NCI-H128 (cell line): ENCODE data around the gene VEGFA.

ENCODE experiments used
- DNase-seq: peaks from one replicate; lab custom pipeline; 2025; ENCODE audit not compliant: unreplicated experiment; lab: John Stamatoyannopoulos, UW

VEGFA gene

GRCh38 chr6:43769526-43770371 lies at the start of gene VEGFA:
VEGFA (plus strand) TSS chr6:43770211.
- peak; percentile 81 for DNase-seq

DNA sequence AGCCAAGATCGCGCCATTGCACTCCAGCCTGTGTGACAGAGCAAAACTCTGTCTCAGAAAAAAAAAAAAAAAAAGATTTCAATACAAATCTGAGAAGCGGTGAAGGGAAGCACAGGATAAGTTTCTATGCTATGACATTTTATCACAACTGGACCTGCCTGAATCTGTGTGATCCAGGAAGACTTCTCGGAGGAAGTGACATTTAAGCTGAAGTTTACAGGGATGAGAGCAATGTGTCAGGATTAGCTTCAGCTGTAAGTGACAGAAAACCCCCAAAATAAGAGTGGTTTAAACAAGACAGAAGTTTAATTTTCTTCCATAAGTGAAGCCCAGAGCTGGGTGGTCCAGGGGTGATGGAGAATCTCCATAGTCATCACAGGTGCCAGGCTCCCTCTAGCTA lies 49.0 kb upstream of the VEGFA start:
- no peak for DNase-seq

DNA sequence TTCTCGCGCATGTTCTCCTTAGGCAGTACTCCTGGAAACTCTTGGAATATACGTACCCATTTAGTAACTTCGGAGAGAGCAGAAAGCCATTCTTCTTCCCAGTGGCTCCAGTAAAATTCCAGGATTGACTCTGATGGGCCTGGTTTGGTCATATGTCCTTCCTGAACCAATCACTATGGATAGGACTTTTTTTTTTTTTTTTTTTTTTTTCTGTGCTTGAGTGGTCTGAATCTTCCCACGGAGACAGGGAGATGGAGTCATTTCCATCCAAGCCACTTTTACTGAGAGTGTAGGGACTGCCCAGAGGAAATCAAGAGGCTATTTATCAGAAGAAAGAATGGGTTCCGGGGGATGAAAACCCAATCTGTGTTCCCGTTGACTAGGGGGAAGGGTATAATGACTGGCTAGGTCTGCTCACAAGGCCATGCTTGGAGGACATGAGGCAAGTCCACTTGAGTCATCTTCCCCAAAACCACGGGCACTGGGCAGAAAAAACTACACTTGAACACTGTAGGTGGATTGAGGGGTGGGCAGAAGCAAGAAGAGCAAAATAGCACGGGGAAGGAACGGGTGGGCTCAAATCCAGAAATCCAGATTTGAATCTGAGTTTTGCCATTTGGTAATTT lies 47.0 kb upstream of the VEGFA start:
- no peak for DNase-seq

GRCh38 chr6:43723737-43724295 lies 46.2 kb upstream of the VEGFA start:
- DNase-seq, result peak; percentile 8

DNA sequence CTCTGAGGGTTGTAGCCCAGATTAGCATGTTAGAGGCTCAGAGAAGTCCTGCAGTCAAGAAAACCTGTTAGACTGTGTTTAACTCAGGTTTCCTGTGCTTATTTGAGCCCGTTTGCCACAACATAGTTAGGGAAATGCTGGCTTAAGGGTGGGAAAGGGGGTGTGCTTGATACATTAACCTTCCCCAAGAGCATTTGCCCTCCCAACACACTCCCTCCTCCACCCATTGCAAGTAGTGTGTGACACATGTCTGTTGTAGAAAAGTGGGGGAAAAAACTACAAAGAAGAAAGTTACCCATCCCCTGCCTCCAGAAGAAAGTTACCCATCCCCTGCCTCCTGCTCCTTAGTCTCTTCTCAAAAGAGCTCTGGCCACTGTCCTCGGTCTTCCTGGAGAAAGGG lies 45.7 kb upstream of the VEGFA start:
- DNase-seq, result no peak

DNA sequence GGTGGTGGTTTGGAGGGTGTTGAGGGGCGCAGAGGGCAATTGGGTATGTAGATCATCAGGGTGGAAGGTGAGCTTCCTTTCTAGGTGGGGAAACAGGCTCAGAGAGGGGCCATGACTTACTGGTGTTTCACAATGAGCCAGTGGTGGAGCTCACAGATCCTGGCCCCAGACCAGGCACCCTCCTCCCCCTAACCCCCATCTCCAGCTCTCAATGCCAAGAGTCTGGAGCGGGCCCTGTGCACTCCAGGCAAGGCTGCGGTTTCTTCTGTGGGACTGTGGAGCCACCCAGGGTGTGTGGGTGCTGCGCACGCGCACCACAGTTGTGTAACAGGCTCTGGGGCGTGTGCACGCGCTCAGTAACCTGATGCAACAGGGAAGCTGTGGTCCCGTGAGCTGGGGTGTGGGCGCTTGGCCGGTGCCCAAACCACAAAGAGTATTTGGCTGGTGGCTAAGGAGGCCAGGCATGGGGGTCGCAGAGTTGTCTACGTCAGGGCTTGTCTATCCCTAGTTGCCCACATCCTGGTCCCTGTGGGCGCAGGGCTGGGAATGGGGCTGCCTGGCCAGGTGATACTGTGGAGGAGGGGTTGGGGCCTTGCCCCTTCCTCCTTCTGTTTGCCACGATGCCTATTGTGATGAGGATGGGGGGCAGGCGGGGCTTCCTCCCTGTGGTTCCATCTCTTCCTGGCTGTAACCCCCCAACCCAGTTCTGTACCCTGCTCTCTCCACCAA lies 44.9 kb upstream of the VEGFA start:
- DNase-seq, result peak; percentile 91

GRCh38 chr6:43725643-43726580 lies 44.1 kb upstream of the VEGFA start:
- no peak for DNase-seq

- no peak for DNase-seq
Measured at GRCh38 chr6:43727634-43728033, 42.4 kb upstream of the VEGFA start.

GRCh38 chr6:43728586-43728985 lies 41.4 kb upstream of the VEGFA start:
- DNase-seq, result no peak

DNA sequence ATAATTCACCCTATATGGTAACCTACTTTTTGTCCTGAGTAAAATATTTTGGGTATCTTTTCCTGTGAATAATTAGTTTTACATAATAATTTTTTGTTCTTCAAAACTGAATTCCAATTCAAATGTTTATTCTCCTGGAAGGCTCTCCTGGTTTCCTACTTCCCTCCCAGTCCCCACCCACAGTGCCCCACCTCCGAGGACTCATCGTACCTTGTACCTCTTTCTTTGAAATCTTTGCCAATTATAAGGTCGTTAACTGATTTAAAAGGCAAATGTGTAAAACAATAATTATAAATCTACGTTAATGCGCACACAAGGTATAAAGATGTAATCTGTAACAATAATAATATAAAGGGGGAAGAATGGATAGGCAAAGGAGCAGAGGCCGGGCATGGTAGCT lies 40.5 kb upstream of the VEGFA start:
- no peak for DNase-seq

DNA sequence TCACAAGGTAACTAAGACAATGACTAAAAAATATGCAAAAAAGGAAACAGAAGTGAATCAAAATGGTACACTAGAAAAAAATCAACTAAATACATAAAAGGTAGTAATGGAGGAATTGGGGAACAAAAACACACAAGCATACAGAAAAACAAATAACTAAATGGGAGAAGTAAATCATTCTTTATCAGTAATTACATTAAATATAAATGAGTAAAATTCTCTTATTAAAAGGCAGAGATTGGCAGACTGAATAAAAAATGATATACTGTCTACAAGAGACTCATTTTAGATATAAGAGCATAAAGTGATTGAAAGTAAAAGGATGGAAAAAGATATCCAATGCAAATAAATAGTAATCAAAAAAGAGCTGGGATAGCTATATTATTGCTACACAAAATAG lies 39.4 kb upstream of the VEGFA start:
- no peak for DNase-seq

DNA sequence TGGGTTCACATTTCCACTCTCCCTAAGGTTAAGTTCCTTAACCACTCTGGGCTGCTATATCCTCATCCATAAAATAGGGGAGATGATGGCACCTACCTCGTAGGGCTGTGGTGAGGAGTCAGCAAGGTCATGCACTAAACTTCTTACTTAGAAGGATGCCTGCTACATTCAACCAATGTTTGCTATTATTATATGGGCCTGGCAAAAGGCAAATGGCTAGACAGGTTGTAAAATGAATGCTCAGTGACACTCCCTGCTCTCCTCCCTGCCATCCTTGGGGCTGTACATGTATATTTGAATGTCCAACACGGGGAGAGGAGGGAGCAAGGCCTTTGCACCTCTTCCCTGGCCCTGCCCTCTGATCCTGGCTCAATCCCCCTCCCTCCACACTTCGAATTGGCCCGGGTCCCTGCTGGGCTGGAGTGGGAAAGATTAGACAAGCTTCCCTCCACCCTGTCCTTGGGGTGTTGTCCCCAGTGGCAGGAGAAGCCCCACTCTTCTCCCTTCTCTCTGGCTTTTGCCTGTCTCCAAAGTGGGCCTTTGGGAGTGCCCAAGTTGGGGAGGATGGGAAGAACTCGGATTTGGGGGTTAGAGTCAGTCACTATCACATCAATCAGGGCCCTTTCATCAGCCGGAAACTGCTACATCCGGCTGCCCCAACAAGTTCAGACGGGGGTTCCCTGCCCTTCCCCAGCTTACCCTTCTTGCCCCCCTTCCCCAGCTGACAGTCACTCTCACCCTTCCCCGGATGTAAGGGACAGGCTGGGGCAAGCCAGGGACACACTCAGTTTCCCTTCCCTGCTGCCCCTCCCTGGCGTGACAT lies 36.3 kb upstream of the VEGFA start:
- no peak for DNase-seq

GRCh38 chr6:43734294-43734665 lies 35.7 kb upstream of the VEGFA start:
- no peak for DNase-seq

- no peak for DNase-seq
Measured at GRCh38 chr6:43735642-43736199, 34.3 kb upstream of the VEGFA start.

DNA sequence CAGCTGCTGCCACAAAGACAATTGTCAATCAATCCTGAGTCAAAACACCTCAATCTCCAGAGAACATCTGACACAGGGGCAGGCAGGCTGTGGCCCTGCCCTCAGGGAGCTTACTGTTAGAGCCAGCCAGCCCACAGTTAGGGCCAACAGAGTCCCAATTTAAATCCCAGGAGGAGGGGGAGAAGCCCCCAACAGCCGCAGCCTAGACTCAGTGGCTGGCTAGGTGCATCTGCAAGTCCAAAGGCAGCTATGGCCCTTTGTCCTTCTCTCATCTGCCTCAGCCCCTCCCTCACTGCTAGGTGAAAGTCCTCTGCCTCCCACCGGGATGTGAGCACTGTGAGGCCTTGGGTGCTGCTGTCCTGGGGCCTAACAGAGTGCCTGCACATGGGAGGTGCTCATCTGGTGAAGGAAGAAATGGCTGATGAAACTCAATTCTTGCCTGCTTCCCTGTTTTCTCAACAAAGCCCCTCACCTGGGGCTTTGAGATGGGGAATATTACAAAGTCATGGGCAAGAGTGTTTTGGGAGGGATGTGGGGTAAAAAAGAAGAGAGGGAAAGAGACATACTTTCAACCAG lies 33.7 kb upstream of the VEGFA start:
- DNase-seq, result no peak

GRCh38 chr6:43736844-43737243 lies 33.2 kb upstream of the VEGFA start:
- no peak for DNase-seq

DNA sequence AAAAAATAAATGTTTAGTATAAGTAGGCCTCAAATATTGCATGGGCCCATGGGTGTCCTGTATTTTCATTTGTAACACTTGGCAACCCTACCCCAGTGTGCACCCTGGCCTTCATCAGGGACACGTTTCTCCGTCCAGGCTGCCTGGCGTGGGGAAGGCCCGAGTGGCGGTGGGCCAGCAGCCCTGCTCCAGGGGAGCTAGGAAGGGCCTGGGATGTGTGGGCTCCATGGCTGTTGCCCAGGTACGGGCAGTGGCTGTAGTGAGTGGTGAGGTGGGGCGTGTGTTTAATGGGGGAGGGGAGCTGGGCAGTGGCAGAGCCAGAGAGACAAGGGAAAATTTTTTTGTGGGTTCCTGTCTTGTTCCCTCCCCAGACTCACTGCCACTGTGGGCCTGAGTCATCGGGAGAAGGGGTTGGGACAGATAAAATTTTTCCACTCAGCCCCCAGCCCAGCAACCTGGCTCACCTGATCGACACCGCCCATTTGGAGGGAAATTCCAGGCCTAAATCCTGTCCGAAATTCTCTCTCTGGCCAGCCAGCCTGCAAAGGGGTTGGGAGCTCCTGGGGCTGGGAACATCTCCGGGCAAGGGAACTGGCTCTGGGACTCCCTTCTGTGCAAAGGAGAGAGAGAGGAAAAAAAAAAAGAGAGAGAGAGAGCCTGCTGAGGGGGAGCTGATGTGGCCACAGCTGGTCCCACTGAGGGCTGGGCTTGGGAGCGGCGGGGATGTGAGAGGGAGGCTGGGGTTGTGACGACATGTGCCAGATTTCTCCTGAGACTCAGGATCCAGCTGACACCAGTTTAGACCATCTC lies 32.5 kb upstream of the VEGFA start:
- DNase-seq, result no peak

- no peak for DNase-seq
Measured at GRCh38 chr6:43738267-43738676, 31.7 kb upstream of the VEGFA start.
